ENCODE results near the gene TMTC1.

TMTC1 gene

GRCh38 chr12:29738365-29738764 is 45.4 kb downstream of the TMTC1 start:
- no peak for DNase-seq

GRCh38 chr12:29737644-29738043 is 46.1 kb downstream of the TMTC1 start:
- no peak for DNase-seq

- DNase-seq, result no peak
Measured at GRCh38 chr12:29735604-29736003, 48.1 kb downstream of the TMTC1 start.

- DNase-seq, result no peak
Measured at GRCh38 chr12:29734734-29735133, 49.0 kb downstream of the TMTC1 start.

GRCh38 chr12:29734305-29734704 is 49.4 kb downstream of the TMTC1 start:
- no peak for DNase-seq

- DNase-seq, result no peak
Measured at GRCh38 chr12:29733501-29733900, 50.2 kb downstream of the TMTC1 start.

- no peak for DNase-seq
Measured at GRCh38 chr12:29733060-29733459, 50.7 kb downstream of the TMTC1 start.

- DNase-seq, result no peak
Measured at GRCh38 chr12:29732593-29732992, 51.1 kb downstream of the TMTC1 start.

GRCh38 chr12:29732191-29732590 is 51.6 kb downstream of the TMTC1 start:
- DNase-seq, result no peak

- no peak for DNase-seq
Measured at GRCh38 chr12:29731591-29731990, 52.2 kb downstream of the TMTC1 start.

GRCh38 chr12:29730481-29730880 is 53.3 kb downstream of the TMTC1 start:
- DNase-seq, result no peak

- no peak for DNase-seq
Measured at GRCh38 chr12:29728030-29728429, 55.7 kb downstream of the TMTC1 start.

- no peak for DNase-seq
Measured at GRCh38 chr12:29726741-29727348, 56.9 kb downstream of the TMTC1 start.

GRCh38 chr12:29726321-29726692 is 57.4 kb downstream of the TMTC1 start:
- no peak for DNase-seq

- DNase-seq, result no peak
Measured at GRCh38 chr12:29725587-29726320, 58.0 kb downstream of the TMTC1 start.

- DNase-seq, result no peak
Measured at GRCh38 chr12:29722164-29722563, 61.6 kb downstream of the TMTC1 start.

GRCh38 chr12:29719381-29719780 is 64.4 kb downstream of the TMTC1 start:
- no peak for DNase-seq

- no peak for DNase-seq
Measured at GRCh38 chr12:29717540-29718100, 66.1 kb downstream of the TMTC1 start.

- DNase-seq, result no peak
Measured at GRCh38 chr12:29714966-29715365, 68.8 kb downstream of the TMTC1 start.

- DNase-seq, result no peak
Measured at GRCh38 chr12:29713729-29714128, 70.0 kb downstream of the TMTC1 start.

GRCh38 chr12:29711381-29711780 is 72.4 kb downstream of the TMTC1 start:
- DNase-seq, result no peak

- no peak for DNase-seq
Measured at GRCh38 chr12:29710104-29710503, 73.6 kb downstream of the TMTC1 start.

GRCh38 chr12:29709496-29710040 is 74.2 kb downstream of the TMTC1 start:
- no peak for DNase-seq

- no peak for DNase-seq
Measured at GRCh38 chr12:29709054-29709453, 74.7 kb downstream of the TMTC1 start.

Data from activated naive CD4-positive, alpha-beta T cell treated with Interleukin-2 at 50 U/mL for 16 hours (primary cell).